Body of pancreas (tissue), 4 donors: ENCODE measurements around the gene OAF.

Source experiments
- CTCF ChIP-seq, 7 experiments: fragments of 450-650 bp in 4 of 7; fragments of 200-600 bp in 3 of 7; sonication (generic) in 3 of 7; IDR thresholded peaks; one replicate each; pipeline ENCODE4 v1.5.1; 2016 to 2019; ENCODE audit warnings: antibody characterized with exemption in 7 of 7
- POLR2A ChIP-seq, 3 donors: fragments of 450-650 bp; IDR thresholded peaks; one replicate each; pipeline ENCODE4 v1.6.1; 2016; ENCODE audit warnings: antibody characterized with exemption in 3 of 3, mild to moderate bottlenecking in 2 of 3

DNA sequence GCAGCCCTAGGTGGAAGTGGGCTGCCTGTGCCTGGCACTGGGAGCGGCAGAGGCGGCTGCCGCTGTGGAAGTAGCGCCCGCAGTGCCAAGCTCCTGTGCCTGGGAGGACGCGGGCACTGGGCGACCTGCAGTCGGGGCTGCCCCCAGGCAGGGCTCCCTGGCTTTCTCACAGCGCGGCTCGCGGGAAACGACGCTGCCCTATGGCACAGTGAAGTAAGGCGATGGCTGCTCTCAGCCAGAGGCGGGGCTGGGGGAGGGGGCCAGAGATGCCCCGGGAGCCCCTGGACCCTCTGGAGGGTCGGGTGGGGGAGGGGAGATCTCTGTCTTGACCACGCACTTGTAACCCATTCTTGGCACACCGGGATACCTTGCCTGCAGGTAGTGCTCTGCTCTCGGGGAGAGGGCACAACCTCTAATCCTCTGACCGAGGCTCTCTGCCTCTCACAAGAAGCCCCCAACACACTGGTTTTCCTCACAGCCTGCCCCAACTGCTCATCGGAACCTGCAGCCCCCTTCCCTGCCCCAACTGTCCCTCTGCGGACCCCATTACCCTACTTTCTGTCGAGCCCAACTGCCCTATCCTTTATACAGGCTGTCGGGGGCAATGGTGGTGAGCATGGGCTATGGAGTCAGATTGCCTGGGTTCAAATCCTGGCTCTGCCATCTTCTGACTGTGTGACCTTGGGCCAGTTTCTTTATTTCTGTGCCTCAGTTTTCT lies 40.7 kb upstream of the OAF start:
- TF ChIP-seq CTCF (IDR thresholded peaks at IDR 0.05) (no peak), POLR2A (IDR thresholded peaks at IDR 0.05) (no peak)
